Measurements from ENCODE around the gene CAMK4.

GRCh38 chr5:111299067-111299481 is 74.9 kb downstream of the CAMK4 start:
- TF ChIP-seq CTCF (conservative IDR thresholded peaks at IDR 0.05; ENCODE audit: low read length) (no peak), EZH2phosphoT487 (IDR thresholded peaks at IDR 0.05; ENCODE audit: borderline replicate concordance) (no peak)
